Hematopoietic multipotent progenitor cell treated with erythropoietin and hydrocortisone succinate and interleukin-3 and kit ligand, for 4 days (in vitro differentiated cells): ENCODE results near the gene TRMT1.
"Not testable (repeated sequence)": the region's sequence is repeated elsewhere in the genome, so short reads cannot be mapped to it uniquely, and the experiment has no call there.

Experiments
- DNase-seq: peaks from one replicate; pipeline ENCODE4 v3.0.0-alpha.2; 2015

Gene TRMT1

DNA sequence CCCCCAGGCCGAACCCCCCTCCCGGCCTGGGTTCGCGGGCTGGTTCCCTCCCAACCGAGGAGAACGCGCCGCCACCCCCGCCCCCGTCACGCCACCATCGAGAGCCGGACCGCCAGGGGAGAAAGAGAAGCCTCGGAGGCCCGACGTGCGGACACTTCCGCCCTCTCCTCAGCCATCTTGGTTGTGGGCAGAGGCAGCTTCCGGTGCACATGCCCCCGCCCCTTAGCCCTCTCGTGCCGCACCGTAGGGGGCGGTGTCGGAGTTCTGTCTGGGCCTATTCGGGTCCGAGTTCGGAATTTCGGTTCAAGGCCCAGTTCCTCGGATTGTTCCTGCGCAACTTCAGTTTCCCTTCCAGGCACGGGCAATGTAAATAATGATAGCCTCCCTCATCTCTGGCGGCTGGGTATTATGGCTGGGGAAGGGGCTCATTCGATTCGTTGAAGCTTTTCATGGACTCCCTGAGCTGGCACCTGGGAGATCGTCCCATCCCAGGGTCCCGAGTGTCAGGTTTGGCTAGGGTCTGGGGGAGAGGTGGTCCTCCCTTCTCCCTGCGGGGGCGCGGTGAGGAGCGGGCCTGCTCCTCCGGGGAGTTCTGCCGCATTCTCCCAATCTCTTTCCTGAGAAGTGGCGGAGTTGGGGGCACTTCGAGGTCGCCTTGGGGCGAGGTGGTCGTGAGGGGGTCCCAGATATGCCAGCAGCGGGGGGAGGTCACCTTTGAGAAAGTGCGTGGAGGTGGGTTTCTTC is 33.8 kb upstream of the TRMT1 start, which contains the start of the genes IER2 and STX10:
TSS of gene IER2 (plus strand) at position 225 of the 744 bp plus-strand sequence. CDS start 2,776 bp downstream, outside the sequence.
TSS of gene STX10 (minus strand) at position 189 of the 744 bp plus-strand sequence. CDS start 202 bp downstream, outside the sequence.
- DNase-seq: peak; percentile 98

DNA sequence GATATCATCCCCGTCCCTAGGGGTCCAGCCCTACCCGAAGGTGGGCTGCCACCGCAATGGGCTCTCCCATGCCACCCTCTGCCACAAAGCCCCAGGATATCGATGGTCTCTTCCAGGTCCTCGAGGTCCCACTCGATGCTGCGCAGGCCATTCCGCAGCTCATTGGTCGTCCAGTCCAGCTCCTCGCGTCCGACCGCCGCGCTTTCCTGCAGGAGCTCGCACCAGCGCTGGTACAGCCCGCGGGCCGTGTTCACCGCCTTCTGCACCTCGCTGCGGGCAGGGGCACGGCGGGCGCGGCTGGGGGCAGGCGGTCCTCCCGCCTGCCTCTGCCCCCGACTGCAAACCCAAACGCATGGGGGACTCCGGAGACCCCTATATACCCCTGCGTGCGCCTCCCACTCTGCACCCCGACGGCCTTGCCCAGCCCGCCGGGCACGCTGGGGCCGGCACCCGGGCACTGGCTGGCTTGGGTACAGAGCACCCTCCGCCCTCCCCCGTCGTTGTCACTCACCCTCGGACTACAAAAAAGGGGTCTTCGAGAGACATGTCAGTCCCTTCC is 33.2 kb upstream of the TRMT1 start:
- DNase-seq: peak; percentile 79

DNA sequence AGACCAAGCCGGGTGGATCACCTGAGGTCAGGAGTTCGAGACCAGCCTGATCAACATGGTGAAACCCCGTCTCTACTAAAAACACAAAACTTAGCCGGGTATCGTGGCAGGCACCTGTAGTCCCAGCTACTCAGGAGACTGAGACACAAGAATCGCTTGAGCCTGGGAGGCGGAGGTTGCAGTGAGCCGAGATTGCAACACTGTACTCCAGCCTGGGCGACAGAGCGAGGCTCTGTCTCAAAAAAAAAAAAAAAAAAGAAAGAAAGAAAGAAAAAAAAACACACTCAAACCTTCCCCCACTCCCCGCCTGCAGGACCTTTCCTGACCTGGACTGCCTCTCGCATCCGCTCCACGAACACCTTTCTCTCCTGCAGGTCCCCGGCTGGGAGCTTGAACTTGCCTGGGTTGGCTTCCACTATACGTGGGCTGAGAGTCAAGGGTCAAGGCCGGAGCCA is 32.7 kb upstream of the TRMT1 start:
- not testable (repeated sequence) for DNase-seq

DNA sequence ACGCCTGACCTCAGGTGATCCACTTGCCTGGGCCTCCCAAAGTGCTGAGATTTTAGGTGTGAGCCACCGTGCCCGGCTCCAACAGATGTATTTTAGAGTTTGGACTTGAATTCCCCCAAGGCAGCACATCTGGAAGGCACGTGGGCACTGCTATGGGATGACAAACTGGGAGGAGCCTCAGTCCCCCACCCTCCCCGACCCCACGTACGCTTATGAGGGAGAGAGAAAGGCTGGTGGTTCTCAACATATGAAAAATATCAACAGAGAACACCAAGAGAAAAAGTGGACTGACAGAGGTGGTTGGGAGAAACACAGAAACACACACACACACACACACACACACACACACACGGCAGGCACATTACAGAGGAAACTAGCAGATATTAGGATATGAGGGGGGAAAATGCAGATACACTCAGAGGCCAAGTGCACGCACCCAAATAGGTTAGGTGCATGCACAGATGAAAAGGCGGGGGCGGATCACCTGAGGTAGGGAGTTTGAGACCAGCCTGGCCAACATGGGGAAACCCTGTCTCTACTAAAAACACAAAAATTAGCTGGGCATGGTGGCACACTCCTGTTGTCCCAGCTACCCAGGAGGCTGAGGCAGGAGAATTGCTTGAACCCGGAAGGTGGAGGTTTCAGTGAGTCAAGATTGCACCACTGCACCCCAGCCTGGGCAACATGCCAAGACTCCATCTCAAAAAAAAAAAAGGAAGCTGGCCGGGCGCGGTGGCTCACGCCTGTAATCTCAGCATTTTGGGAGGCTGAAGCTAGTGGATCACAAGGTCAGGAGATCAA is 30.4 kb upstream of the TRMT1 start:
- DNase-seq: peak; percentile 82

DNA sequence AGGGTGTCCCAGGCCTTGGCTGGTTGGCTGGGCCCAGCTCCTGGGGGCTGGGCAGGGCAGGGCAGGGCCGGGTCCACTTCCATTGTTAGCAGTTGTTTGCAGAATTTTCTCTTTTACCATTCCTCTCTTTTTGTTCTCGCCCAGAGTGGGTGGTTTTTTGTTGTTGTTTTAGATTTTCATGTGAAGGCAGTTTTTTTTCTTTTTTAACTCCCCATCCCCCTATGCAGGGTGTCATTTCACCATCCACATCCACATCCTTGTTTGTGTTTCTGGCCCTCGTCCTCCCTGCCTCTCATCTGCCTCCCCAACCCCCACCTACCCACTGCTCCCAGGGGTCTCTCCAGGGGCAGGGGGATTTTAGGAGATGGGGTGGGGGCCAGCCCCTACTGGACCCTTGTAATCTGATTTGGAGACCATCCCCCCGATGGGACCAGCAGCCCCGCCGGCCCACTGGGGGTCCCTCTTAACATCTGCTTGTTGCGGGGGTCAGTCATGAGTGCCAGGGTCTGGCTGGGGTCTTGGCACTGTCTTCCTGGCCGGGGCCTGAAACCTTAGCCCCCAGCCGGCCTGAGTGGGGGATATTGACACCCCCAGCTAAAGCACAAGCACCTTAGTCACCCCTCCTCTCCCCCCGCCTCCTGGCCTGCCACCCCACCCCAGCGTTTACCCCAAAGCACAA is 23.2 kb upstream of the TRMT1 start:
- no peak for DNase-seq

DNA sequence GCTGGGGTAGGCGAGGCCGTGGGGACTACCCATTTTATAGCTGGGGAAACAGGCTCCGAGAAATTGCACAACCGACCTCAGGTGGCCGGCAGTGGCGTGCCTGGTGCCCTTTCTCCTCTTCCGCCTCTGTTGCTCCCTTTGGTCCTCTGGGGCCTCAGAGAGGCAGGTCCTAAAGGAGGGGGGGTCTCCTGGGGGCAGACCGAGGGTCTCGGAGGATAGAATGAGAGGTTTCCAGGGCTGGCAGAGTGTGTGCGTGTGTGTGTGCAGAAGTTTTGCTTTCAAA is 22.3 kb upstream of the TRMT1 start:
- DNase-seq: no peak

DNA sequence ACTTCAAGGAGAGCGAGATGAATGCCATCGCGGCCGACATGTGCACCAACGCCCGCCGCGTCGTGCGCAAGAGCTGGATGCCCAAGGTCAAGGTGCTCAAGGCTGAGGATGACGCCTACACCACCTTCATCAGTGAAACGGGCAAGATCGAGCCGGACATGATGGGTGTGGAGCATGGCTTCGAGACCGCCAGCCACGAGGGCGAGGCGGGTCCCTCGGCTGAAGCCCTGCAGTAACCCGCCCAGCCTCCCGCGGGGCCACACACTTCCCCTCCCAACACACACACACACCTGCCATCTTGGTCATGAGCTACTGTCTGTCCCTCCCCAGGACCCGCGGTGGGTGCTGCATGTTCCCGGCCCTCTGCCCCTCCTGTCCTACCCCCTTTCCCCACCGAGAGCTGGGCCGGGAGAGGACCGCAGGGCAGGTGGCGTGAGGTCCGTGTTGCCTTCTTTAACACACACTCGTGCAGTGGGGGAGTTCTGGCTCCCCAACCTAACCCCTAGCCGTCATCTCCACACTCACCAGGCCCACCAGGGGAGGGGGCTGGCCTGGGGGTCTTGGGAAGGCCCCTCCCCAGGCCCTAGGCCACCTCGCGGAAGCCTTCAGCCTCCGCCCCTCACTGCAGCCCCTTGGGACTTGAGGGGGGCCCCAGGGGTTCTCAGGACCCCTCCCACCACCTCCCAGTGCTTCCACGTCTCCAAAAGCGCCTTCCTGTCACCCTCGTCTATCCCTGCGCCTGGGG is 21.8 kb upstream of the TRMT1 start:
- DNase-seq: no peak

DNA sequence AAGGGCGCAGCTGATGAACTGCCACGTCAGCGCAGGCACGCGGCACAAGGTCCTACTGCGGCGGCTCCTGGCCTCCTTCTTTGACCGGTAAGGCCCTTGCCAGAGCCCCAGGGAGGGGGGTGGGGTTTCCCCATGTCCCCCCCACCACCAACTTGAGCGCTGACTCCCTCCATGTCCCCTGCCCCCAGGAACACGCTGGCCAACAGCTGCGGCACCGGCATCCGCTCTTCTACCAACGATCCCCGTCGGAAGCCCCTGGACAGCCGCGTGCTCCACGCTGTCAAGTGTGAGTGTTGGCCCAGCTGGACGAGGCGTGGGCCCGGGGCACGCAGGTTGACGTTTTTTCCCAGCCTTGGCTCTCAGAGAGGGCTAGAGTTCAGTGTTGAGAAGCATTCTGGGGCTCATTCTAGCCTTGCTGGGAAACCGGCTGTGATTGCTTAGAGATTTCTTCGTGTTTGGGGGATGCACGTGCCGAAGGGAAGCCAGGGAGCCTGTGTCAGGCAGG is 20.8 kb upstream of the TRMT1 start:
- no peak for DNase-seq

DNA sequence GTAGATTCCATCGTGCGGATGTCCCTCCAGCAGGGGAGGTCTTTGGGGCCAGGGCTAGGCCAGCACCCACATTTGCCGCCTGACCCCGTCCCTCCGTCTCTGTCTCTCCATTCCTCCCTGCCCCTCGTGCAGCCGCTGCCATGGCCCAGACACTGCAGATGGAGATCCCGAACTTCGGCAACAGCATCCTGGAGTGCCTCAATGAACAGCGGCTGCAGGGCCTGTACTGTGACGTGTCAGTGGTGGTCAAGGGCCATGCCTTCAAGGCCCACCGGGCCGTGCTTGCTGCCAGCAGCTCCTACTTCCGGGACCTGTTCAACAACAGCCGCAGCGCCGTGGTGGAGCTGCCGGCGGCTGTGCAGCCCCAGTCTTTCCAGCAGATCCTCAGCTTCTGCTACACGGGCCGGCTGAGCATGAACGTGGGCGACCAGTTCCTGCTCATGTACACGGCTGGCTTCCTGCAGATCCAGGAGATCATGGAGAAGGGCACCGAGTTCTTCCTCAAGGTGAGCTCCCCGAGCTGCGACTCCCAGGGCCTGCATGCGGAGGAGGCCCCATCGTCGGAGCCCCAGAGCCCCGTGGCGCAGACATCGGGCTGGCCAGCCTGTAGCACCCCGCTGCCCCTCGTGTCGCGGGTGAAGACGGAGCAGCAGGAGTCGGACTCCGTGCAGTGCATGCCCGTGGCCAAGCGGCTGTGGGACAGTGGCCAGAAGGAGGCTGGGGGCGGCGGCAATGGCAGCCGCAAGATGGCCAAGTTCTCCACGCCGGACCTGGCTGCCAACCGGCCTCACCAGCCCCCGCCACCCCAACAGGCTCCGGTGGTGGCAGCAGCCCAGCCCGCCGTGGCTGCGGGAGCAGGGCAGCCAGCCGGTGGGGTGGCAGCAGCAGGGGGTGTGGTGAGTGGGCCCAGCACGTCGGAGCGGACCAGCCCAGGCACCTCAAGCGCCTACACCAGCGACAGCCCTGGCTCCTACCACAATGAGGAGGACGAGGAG is 18.8 kb upstream of the TRMT1 start:
- no peak for DNase-seq

DNA sequence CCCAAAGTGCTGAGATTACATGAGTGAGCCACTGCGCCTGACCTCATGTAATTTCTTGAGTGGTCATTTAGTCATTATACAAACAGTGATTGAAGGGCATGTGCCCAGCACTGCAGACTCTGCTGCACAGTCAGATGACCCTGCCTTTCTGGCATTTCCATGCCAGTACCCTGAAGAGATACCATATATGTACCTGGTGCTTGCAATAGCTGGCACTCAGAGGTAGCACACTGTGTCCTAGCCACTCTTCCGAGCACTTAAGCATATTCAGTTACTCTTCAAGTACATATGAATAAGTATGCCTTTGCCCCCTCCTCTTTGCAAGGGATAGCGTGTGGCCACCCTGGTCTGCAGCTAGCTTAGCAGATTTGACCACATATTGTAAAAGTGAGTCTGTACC is 18.1 kb upstream of the TRMT1 start:
- DNase-seq: no peak

DNA sequence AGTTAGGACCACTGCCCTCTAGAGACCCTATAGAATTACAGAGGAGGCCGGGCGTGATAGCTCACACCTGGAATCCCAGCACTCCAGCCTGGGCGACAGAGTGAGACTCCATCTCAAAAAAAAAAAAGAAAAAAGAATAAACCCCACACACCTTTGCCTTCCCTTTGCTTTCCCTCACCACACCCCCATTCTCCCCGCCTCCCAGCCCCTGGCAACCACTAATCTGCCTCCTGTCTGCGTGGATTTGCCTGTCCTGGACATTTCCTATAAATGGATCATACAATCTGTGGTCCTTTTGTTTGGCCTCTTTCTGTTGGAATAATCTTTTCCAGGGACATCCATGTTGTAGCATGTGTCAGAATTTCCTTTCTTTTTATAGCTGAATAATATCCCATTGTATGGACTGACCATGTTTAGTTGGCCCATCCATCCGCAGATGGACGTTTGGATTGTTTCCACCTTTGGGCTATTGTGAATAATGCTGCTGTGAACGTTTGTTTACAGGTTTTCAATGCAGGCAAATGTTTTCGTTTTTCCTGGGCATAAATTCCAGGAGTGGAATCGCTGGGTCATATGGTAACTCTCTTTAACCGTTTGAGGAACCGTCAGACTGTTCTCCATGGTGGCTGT is 16.8 kb upstream of the TRMT1 start:
- DNase-seq: no peak

DNA sequence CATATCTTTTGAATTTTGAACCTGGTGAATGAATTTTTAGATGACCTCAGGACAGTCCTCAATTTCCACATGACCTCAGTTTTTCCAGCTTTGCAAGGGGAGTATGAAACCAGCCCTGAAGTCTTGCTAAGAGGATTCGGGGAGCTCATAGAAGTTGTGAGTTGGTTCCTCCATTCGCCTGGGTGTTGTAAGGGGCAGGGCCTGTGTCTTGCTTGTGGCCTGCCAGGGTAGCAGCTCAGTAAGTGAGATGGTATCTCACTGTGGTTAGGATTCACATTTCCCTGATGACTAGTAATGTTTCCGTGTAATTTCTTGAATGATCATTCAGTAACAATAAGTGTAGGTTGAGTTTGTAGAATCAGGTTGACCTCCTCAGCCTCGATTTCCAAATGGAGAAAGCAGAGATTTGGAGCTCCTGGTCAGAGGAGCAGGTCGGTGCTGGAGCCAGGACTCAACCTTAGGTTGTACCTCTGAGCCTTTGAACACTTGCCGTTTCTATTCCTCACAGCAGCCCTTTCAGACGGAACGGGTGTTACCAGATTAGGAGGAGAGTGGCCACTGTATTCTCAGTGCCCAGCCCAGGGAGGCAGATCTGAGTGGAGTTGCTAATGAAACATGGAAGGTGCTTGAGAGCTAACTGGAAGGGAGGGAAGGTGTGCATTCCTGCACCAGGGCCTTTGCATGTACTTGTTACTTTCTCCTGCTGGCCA is 16.1 kb upstream of the TRMT1 start:
- DNase-seq: peak; percentile 92

DNA sequence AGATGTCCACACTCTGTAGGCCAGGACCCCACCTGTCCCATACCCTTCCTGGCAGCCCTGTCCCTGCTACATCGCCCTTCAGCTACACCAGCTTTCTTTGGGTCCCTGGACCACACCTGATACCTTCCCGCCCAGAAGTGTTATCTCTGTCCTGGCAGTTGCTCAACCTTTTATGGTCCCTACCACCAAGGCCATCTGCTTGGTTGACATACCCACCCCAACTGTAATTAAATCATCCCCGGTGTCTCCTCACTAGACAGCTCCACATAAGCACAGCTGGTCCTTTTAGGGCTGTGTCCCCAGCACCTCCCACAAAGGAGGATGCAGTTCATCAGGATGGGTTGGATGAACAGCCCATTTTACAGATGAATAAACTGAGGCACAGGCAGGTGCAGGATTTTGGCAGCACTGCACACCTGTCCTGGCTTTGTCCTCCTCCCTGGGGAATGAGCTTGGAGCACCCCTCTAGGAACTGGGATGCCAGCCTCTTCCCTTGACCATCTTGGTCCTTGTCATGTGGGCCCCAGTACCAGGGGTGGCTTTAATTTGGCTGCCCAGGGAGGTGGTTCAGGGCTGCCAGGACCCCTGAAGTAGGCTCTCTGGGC is 14.4 kb upstream of the TRMT1 start:
- DNase-seq: no peak

DNA sequence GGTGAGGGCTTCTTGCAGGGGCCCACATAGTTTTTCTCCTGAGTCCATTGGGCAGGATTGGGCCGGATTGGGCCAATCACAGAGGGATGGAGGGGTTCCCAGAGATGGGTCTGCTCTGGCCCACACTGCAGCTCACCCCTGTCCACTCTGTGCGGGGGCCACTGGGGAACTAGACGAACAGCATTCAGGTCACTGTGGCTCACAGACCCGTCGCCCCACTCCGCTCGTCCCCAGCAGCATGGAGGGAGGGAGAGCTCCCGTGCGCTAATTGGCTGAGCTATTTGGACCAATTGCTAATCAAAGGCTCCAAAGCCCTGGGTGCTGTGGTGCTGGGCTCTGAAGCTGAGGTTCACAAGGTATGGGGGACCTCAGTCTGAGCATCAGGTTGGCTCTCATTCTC is 12.8 kb upstream of the TRMT1 start:
- no peak for DNase-seq

DNA sequence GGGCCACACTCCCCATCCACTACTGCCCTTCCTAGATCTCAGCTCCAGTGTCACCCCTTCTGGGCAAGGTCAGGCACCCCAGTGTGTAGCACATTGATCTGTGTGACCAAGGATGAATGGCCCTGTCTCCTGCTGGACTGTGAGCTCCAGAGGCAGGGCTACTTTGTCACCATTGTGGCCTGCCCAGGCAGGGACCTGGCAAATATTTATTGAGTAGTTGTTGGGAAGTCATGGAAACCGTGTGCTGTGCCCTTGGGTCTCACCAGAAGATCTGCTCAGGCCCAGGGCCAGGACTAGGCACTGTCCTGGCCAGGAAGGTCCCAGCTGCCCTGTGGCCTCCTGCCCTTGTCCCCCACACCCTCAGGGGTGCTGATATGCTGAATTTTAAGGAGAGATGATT is 12.0 kb upstream of the TRMT1 start:
- no peak for DNase-seq

DNA sequence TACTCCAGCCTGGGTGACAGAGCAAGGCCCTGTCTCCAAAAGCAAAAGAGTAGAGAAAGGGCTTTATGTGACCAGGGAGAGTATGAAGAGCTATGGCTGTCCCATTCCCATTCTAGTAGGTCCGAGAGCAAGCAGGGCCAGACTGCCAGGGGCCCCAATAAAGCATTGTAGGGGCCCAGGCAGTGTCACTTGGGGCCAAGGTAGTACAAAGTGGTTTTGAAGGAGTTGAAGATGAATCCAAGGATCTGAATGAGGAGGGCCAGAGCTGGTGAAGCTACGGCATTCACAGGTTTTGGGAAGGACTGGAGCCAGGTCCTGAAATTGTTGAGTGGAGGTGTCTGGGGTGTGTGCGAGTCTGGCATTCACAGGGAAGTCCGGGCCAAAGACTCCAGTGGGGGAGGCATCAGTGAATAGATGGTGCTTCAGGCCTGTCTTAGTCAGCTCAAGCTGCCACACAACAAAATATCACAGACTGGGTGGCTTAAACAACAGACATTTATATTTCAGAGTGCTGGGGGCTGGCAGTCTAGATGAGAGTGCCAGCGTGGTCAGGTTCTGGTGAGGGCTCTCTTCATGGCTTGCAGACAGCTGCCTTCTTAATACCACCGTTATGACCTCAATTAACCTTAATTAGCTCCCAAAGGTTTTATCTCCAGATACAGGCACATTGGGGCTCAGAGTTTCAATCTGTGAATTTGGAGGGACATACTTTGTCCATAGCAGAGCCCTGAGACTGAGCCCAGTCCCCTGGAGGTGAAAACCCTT is 11.5 kb upstream of the TRMT1 start:
- peak; percentile 37 for DNase-seq

DNA sequence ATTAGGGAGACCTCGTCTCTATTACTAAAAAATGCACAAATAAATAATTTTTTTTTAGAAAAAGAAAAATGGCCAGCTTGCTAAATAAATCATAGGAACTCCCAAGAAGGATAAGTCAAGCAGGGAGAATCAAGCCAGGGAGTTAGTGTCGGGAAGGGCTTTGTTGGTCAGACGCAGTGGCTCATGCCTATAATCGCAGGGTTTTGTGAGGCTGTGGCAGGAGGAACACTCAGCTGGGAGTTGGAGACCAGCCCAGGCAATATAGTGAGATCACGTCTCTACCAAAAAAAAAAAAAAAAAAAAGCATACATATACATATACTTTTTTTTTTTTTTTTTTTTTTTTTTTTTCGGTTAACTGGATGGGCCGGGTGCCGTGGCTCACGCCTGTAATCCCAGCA is 10.5 kb upstream of the TRMT1 start:
- no peak for DNase-seq
